ENCODE measurements around the gene NELFCD. TPM values are rescaled to one million over a fixed set of nuclear protein-coding genes. Genes with fewer than 3 reads are reported as not detected.
"Not testable (repeated sequence)": the region's sequence is repeated elsewhere in the genome, so short reads cannot be mapped to it uniquely, and the experiment has no call there.

The NELFCD gene
- total RNA-seq, 1 donor from 2014 or later = 30.6 TPM

GRCh38 chr20:58967652-58968429 lies 13.2 kb upstream of the NELFCD start:
- ATAC-seq = no peak
- DNase-seq (ENCODE audit: missing footprints) = no peak
- intact Hi-C loops (cut with DNase I) = no loop called here

- ATAC-seq (no peak), DNase-seq (ENCODE audit: missing footprints) (no peak)
- intact Hi-C loops (cut with DNase I) = no loop called here
These were observed 11.6 kb upstream of the NELFCD start for GRCh38 chr20:58969439-58969838.

- no peak for ATAC-seq
- intact Hi-C loops (cut with DNase I) = no loop called here
- no peak for DNase-seq (ENCODE audit: missing footprints)
These were observed 10.9 kb upstream of the NELFCD start for GRCh38 chr20:58970146-58970545.

DNA sequence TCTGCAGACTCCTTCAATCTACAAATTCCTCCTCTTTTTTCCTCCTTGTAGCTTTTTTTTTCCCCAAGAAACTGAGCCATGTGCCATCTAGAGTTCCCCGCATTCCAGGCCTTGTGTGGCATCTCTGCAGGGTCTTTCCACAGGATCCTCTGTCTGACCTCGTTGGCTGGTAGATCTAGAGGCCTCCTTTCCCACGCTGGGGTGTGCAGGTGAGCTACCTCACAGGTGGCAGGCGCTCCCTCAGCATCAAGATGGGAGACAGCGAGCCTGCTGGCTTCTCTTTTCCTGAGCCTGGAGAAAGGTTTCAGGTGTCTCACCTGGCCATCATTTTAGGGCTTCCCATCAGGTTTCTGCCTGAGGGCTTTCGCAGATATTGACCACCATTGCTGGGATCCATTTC lies 9.6 kb upstream of the NELFCD start:
- intact Hi-C loops (cut with DNase I) = no loop called here

GRCh38 chr20:58973179-58973578 lies 7.9 kb upstream of the NELFCD start:
- intact Hi-C loops (cut with DNase I) = no loop called here
- ATAC-seq = no peak
- no peak for DNase-seq (ENCODE audit: missing footprints)

More for the DNA sequence above, 9.6 kb upstream of the NELFCD start:
- ATAC-seq (no peak), DNase-seq (ENCODE audit: missing footprints) (no peak)

- intact Hi-C loops (cut with DNase I) = no loop called here
- DNase-seq (ENCODE audit: missing footprints) = no peak
- ATAC-seq = no peak
These were observed 7.2 kb upstream of the NELFCD start for GRCh38 chr20:58973866-58974265.

DNA sequence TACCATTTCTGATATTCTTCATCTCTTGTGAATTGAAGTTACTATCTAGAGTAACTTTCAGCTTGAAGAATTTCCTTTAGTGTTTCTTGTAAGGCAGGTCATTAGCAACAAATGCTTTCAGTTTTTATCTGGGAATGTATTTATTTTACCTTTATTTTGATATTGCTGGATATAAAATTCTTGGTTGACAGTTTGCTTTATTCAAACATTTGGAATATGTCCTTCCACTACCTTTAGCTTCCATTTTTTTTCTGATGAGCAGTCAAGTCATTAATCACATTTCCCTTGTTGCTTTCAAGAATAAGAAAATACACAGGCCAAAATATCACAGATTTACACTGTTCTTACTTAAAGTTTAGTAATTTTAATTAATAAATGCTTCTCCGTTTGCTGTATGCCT lies 5.7 kb upstream of the NELFCD start:
- ATAC-seq (no peak), DNase-seq (ENCODE audit: missing footprints) (no peak)
- intact Hi-C loops (cut with DNase I) = no loop called here

DNA sequence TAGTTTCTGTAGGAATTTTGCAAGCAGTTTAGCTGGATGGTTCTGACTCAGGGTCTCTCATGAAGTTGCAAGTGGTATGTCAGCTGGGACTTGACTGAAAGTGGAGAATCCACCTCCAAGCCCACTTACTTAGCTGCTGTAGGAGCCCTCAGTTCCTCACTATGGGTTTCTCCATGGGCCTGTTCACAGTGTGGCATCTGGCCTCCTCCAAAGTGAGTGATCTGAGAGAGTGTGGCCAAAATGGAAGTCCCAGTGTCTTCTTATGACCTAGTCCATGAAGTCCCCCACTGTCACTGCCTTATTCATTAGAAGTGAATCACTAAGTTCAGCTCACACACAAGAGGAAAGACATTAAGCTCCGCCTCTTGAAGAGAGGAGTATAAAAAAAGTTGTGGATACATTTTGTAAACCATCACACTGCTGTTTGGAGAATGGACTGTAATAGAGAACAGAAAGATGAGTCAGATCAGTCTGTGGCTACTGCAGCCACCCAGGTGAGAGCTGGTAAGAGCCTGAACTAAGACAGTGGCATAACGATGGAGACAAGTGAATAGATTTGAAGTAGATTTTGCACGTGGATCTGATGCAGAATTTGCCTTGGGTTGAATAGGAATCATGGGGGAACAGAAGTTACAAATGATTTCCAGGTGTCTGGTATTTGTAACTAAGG lies 4.9 kb upstream of the NELFCD start:
- intact Hi-C loops (cut with DNase I) = no loop called here
- DNase-seq (ENCODE audit: missing footprints) = no peak
- no peak for ATAC-seq

DNA sequence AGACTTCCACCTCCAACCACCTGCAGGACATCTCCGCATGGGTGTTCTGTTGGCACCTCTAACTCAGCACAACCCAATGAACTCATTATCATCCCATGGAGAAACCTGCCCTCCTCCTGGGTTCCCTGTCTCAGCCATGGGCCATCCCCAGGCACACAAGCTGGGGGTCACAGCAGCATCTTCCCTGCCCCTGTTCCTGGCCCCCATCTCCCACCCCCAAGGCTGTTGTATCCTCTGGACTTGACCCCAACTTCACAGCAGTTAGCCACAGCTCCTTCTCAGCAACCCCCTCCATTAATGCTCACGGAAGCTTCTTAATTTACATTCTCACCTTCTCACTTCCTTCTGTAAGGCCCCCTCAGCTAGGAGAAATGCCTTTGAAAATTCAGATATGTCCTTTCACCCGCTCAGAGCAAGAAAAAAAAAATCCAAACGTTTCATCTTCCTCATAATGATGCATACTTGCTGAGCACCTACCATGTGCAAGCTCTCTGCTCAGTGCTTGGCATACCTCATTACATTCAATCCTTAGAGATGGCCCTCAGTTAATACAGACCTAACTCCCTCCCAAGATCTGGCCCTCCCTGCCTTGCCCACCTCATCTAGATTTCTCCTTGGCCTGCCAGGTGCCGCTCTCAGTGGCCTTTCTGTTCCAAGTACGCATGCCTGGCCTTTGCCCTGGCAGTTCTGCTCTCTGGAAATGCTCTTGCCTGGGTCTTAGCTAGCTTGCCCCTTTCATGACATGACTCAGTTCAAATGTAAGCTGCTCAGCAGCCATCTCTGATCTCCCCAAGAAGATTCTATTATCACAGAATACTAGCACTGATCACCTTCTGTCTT lies 2.5 kb upstream of the NELFCD start:
- intact Hi-C loops (cut with DNase I) = loop anchor here (1.0 kb wide), 1 partner anchor 87 kb away; no protein-coding TSS in a partner anchor
- DNase-seq (ENCODE audit: missing footprints) (no peak), ATAC-seq (no peak)

- DNase-seq (ENCODE audit: missing footprints) (no peak), ATAC-seq (no peak)
- intact Hi-C loops (cut with DNase I) = loop anchor here (2.0 kb wide), 3 partner anchors 23 to 85 kb away; no protein-coding TSS in a partner anchor
These were observed 740 bp downstream of the NELFCD start for GRCh38 chr20:58981628-58982364.

- ATAC-seq (no peak), DNase-seq (ENCODE audit: missing footprints) (no peak)
- intact Hi-C loops (cut with DNase I) = loop anchor here (2.0 kb wide), 1 partner anchor 22 kb away; no protein-coding TSS in a partner anchor
These were observed 1.5 kb downstream of the NELFCD start for GRCh38 chr20:58982406-58983114.

- not testable (repeated sequence) for ATAC-seq; DNase-seq (ENCODE audit: missing footprints)
- intact Hi-C loops (cut with DNase I) = loop anchor here (2.0 kb wide), 1 partner anchor 22 kb away; no protein-coding TSS in a partner anchor
These were observed 2.0 kb downstream of the NELFCD start for GRCh38 chr20:58983115-58983468.

DNA sequence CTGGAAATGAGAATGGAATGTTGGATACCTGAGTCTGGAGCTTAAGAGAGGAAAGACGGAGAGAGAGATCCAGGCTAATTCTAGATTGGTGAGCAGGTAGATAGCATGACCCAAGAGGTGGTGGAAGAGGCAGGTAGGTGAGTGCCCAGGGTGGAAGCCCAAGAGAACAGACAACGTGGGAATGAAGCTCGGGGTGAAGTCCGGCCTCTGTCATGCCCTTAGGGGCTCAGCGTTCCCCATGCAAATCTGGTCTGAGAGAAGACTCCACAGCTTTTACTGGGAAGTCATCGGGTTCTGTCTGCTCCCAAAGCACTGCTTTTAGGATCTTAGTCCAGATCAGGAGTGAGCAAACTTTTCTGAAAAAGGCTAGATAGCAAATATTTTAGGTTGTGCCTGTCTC lies 3.6 kb downstream of the NELFCD start:
- intact Hi-C loops (cut with DNase I) = no loop called here
- ATAC-seq = no peak

GRCh38 chr20:58985656-58986055 lies 4.6 kb downstream of the NELFCD start:
- intact Hi-C loops (cut with DNase I) = no loop called here
- DNase-seq (ENCODE audit: missing footprints) (no peak), ATAC-seq (peak; percentile 41)

More for the DNA sequence above, 3.6 kb downstream of the NELFCD start:
- no peak for DNase-seq (ENCODE audit: missing footprints)

GRCh38 chr20:58986286-58986967 lies 5.4 kb downstream of the NELFCD start:
- intact Hi-C loops (cut with DNase I) = no loop called here
- DNase-seq (ENCODE audit: missing footprints) = no peak
- ATAC-seq = no peak

DNA sequence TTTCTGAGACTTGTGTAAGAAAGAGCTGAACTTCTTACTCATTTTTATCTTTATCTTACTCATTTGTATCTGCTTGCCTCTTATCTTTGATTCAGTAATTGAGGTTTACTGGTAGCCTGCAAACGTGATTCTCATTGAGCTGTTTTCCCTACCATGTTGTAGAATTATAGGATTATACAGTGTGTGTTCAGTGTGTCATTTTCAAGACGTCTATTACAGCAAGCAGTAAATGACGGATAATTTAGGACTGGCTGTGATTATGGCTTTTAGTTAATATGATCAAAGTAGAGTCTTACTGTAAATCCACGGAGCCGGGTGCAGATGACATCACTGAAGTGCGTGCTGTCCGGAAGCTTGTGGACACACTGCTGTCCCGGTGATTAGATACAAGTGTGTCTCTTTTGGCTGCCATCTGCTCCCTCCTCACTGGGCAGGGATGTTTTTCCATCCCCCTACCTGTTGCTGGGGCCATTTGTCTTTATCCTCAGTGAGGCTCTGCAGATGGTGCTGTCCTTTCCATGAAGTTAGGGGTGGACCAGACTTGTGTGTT lies 6.0 kb downstream of the NELFCD start:
- intact Hi-C loops (cut with DNase I) = no loop called here
- DNase-seq (ENCODE audit: missing footprints) (no peak), ATAC-seq (no peak)
